ENCODE results near the gene NFATC2.

Gene NFATC2

DNA sequence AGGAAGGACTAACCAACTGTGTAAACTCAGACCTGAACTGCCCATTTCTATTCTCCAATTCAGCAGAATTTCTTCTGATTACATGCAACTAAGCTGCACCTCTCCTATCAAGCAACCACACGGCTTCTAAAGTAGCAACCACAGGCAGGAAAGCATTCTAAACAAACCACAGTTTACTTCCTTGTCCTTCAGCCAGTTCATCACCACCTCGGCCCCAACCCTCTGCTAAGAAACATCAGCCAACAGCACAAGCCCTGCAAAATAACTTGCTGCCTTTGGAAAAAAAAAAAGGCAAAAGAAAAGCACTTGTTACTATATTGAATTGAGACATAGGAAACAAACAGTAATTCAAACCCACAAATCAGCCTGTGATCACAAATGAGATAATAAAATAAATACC is 140.3 kb downstream of the NFATC2 start:
- no peak overlapping the region for H2AFZ ChIP-seq (ENCODE audit: low read length)
- no peak for TF ChIP-seq EZH2phosphoT487 (IDR thresholded peaks at IDR 0.05; ENCODE audit: borderline replicate concordance)
- TF ChIP-seq, protein P1, sequence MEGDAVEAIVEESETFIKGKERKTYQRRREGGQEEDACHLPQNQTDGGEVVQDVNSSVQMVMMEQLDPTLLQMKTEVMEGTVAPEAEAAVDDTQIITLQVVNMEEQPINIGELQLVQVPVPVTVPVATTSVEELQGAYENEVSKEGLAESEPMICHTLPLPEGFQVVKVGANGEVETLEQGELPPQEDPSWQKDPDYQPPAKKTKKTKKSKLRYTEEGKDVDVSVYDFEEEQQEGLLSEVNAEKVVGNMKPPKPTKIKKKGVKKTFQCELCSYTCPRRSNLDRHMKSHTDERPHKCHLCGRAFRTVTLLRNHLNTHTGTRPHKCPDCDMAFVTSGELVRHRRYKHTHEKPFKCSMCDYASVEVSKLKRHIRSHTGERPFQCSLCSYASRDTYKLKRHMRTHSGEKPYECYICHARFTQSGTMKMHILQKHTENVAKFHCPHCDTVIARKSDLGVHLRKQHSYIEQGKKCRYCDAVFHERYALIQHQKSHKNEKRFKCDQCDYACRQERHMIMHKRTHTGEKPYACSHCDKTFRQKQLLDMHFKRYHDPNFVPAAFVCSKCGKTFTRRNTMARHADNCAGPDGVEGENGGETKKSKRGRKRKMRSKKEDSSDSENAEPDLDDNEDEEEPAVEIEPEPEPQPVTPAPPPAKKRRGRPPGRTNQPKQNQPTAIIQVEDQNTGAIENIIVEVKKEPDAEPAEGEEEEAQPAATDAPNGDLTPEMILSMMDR (conservative IDR thresholded peaks at IDR 0.05; ENCODE audit: low read length): no peak
- peak overlapping the region; percentile 26 for H3K9ac ChIP-seq (ENCODE audit: low read depth, low read length, poor library complexity, severe bottlenecking)
- H3K9me2 ChIP-seq (replicated peaks; ENCODE audit: low read depth, low read length): no peaks in the 10 kb centered on the region
- no peaks in the 10 kb centered on the region for H3K9me3 ChIP-seq (ENCODE audit: insufficient read depth, low read depth, low read length)
- H3K79me2 ChIP-seq (ENCODE audit: insufficient read depth, low read length): peaks cover 11% of the 10 kb centered on the region; the same call in 1 of the 2 replicates
- peaks cover 5% of the 10 kb centered on the region; the same call in 1 of the 2 replicates for H3F3A ChIP-seq (ENCODE audit: low read depth)
- H4K20me1 ChIP-seq (ENCODE audit: insufficient read depth, low read length, poor library complexity, severe bottlenecking): no peaks in the 10 kb centered on the region
- peak overlapping the region; percentile 65 for H3K4me2 ChIP-seq (ENCODE audit: low read depth, low read length, poor library complexity, severe bottlenecking)
- peaks cover 49% of the 10 kb centered on the region for H3K4me1 ChIP-seq (ENCODE audit: insufficient read depth, low read length, poor library complexity, severe bottlenecking)
- H3K4me3 ChIP-seq (ENCODE audit: low read length, poor library complexity, severe bottlenecking): peak overlapping the region; percentile 53
- no peaks in the 10 kb centered on the region for H3K27me3 ChIP-seq (ENCODE audit: insufficient read depth, low read length, poor library complexity, severe bottlenecking)
- H3K36me3 ChIP-seq (ENCODE audit: insufficient read depth, low read length): peaks cover 22% of the 10 kb centered on the region; the same call in 1 of the 2 replicates

DNA sequence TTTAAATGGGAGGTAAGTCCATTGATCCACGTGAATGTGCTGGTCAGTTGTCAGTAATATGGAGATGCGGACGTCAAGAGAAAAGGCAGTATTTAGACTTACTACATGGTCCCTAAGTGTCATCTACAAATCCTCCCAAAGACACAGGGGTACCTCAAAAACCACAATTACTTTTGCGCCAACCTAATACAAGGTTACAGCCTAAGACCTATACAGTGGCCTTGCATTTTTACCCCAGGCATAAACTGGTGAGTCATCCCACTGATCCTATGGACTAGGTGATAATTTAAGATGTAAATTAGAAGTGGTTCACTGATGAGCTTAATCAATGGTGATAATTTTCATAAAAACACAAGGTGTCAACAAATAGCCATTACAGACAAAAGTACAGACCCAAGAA is 141.0 kb downstream of the NFATC2 start:
- Histone ChIP-seq H4K20me1 (ENCODE audit: insufficient read depth, low read length, poor library complexity, severe bottlenecking) (no peaks in the 10 kb centered on the region), H3K9ac (ENCODE audit: low read depth, low read length, poor library complexity, severe bottlenecking) (peak overlapping the region; percentile 7), H2AFZ (ENCODE audit: low read length) (no peak overlapping the region), H3K4me2 (ENCODE audit: low read depth, low read length, poor library complexity, severe bottlenecking) (peak overlapping the region; percentile 65), H3K79me2 (ENCODE audit: insufficient read depth, low read length) (peaks cover 11% of the 10 kb centered on the region; the same call in 1 of the 2 replicates), H3K4me1 (ENCODE audit: insufficient read depth, low read length, poor library complexity, severe bottlenecking) (peaks cover 49% of the 10 kb centered on the region), H3K27me3 (ENCODE audit: insufficient read depth, low read length, poor library complexity, severe bottlenecking) (no peaks in the 10 kb centered on the region), H3K9me3 (ENCODE audit: insufficient read depth, low read depth, low read length) (no peaks in the 10 kb centered on the region), H3K36me3 (ENCODE audit: insufficient read depth, low read length) (peaks cover 20% of the 10 kb centered on the region; the same call in 1 of the 2 replicates), H3K9me2 (replicated peaks; ENCODE audit: low read depth, low read length) (no peaks in the 10 kb centered on the region), H3K4me3 (ENCODE audit: low read length, poor library complexity, severe bottlenecking) (peak overlapping the region; percentile 53), H3F3A (ENCODE audit: low read depth) (peaks cover 5% of the 10 kb centered on the region; the same call in 1 of the 2 replicates)
- TF ChIP-seq, protein P1 (conservative IDR thresholded peaks at IDR 0.05; ENCODE audit: low read length): no peak
- TF ChIP-seq EZH2phosphoT487 (IDR thresholded peaks at IDR 0.05; ENCODE audit: borderline replicate concordance): no peak

DNA sequence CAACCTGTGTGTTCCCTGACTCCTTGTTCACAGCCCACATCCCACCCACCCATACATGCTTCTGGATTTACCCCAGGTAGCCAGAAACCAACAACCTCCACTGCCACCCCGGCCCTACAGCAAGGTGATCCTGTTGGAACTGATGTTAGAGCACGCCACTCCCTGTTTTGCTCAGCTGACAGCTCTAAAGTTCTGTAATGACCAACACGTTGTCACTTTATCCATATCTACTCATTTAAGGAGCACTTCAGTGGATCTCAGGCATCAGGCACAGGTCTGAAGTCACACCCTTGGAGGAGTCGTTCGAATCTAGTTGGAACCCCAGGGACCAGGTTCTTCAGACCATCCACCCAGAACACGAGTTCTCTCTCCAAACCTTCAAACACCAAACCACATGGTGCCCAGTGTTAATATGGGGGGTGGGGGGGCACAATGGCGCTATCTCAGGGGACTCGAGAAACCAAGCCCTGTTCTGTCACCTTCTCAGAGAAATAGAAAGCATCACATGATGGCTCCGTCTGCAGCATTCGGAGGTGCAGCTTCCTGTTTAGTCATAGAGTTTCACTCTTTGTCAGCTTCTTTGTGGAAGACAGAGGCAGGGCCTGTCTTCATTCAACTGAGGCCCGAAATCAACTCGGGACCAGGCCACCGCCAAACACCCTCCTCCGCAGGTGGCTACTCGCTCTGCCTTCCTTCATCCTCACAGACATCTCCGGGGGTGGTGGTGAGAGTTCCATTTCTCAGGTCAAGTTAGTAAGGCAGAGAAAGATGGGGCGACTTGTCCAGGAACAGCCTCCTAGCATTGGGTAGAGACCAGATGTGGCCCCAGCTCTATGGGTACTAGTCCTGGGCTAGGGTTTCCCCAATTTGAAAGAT is 142.2 kb downstream of the NFATC2 start:
- Histone ChIP-seq H3K79me2 (ENCODE audit: insufficient read depth, low read length) (peaks cover 11% of the 10 kb centered on the region; the same call in 1 of the 2 replicates), H3K4me2 (ENCODE audit: low read depth, low read length, poor library complexity, severe bottlenecking) (peak overlapping the region; percentile 43), H3K4me3 (ENCODE audit: low read length, poor library complexity, severe bottlenecking) (no peak overlapping the region), H3K27me3 (ENCODE audit: insufficient read depth, low read length, poor library complexity, severe bottlenecking) (no peaks in the 10 kb centered on the region), H3K36me3 (ENCODE audit: insufficient read depth, low read length) (peaks cover 19% of the 10 kb centered on the region; the same call in 1 of the 2 replicates), H3K9me3 (ENCODE audit: insufficient read depth, low read depth, low read length) (no peaks in the 10 kb centered on the region), H3K9ac (ENCODE audit: low read depth, low read length, poor library complexity, severe bottlenecking) (no peak overlapping the region), H3K4me1 (ENCODE audit: insufficient read depth, low read length, poor library complexity, severe bottlenecking) (peaks cover 49% of the 10 kb centered on the region), H4K20me1 (ENCODE audit: insufficient read depth, low read length, poor library complexity, severe bottlenecking) (no peaks in the 10 kb centered on the region), H3K9me2 (replicated peaks; ENCODE audit: low read depth, low read length) (no peaks in the 10 kb centered on the region), H2AFZ (ENCODE audit: low read length) (no peak overlapping the region), H3F3A (ENCODE audit: low read depth) (peaks cover 5% of the 10 kb centered on the region; the same call in 1 of the 2 replicates)
- no peak for TF ChIP-seq EZH2phosphoT487 (IDR thresholded peaks at IDR 0.05; ENCODE audit: borderline replicate concordance)
- TF ChIP-seq, protein P1 (conservative IDR thresholded peaks at IDR 0.05; ENCODE audit: low read length): no peak
